MM.1S (cell line): ENCODE measurements around the gene CSF2RB.

Experiments used
- DNase-seq: peaks from one replicate; pipeline ENCODE4 v3.0.0-alpha.2; 2015
- H2AFZ ChIP-seq: fragments of 300-600 bp; sonication (generic); 2 replicates; pipeline ENCODE4 v1.6.0; 2016; ENCODE audit warnings: antibody characterized with exemption, low read length
- H3F3A ChIP-seq: fragments of 300-600 bp; sonication (generic); 2 replicates; pipeline ENCODE4 v1.6.1; 2016; ENCODE audit warnings: mild to moderate bottlenecking, antibody characterized with exemption, low read length, moderate library complexity, mixed read lengths; ENCODE audit not compliant: insufficient read depth
- H3K27ac ChIP-seq: fragments of 300-600 bp; sonication (generic); 2 replicates; pipeline ENCODE4 v1.5.1; 2016; ENCODE audit warnings: mild to moderate bottlenecking, low read length
- H3K27me3 ChIP-seq: fragments of 300-600 bp; sonication (generic); replicated peaks from 2 replicates; pipeline ENCODE4 v1.6.0; 2016; ENCODE audit warnings: low read length; ENCODE audit not compliant: insufficient read depth
- H3K36me3 ChIP-seq: fragments of 300-600 bp; sonication (generic); replicated peaks from 2 replicates; pipeline ENCODE4 v1.6.1; 2016; ENCODE audit warnings: mild to moderate bottlenecking, low read length, mixed read lengths; ENCODE audit not compliant: insufficient read depth
- H3K4me1 ChIP-seq: fragments of 300-600 bp; sonication (generic); 2 replicates; pipeline ENCODE4 v1.6.1; 2016; ENCODE audit warnings: low read length, mixed read lengths
- H3K4me2 ChIP-seq: fragments of 300-600 bp; sonication (generic); 2 replicates; pipeline ENCODE4 v1.6.0; 2016; ENCODE audit warnings: low read depth, low read length
- H3K4me3 ChIP-seq: fragments of 300-600 bp; sonication (generic); 2 replicates; pipeline ENCODE4 v1.5.1; 2016; ENCODE audit warnings: low read length, mixed read lengths
- H3K79me2 ChIP-seq: fragments of 300-600 bp; sonication (generic); 2 replicates; pipeline ENCODE4 v1.6.1; 2016; ENCODE audit warnings: mixed run types, low read length, mixed read lengths
- H3K9ac ChIP-seq: fragments of 300-600 bp; sonication (generic); 2 replicates; pipeline ENCODE4 v1.6.1; 2016; ENCODE audit warnings: low read length, mixed read lengths
- H3K9me2 ChIP-seq: fragments of 300-600 bp; sonication (generic); replicated peaks from 2 replicates; pipeline ENCODE4 v1.6.1; 2016; ENCODE audit warnings: mild to moderate bottlenecking, low read length, mixed read lengths; ENCODE audit not compliant: insufficient read depth
- H3K9me3 ChIP-seq: fragments of 300-600 bp; sonication (generic); replicated peaks from 2 replicates; pipeline ENCODE4 v1.6.1; 2016; ENCODE audit warnings: mild to moderate bottlenecking, low read length, mixed read lengths; ENCODE audit not compliant: insufficient read depth
- H4K20me1 ChIP-seq: fragments of 300-600 bp; sonication (generic); 2 replicates; pipeline ENCODE4 v1.6.1; 2016; ENCODE audit warnings: mild to moderate bottlenecking, low read length, moderate library complexity, mixed read lengths; ENCODE audit not compliant: insufficient read depth
- EZH2 ChIP-seq: fragments of 300-600 bp; sonication (generic); optimal IDR thresholded peaks from 2 replicates; pipeline ENCODE3; 2017; ENCODE audit warnings: low read depth, mild to moderate bottlenecking, antibody characterized with exemption, low read length, mixed read lengths
- EZH2phosphoT487 ChIP-seq: fragments of 300-600 bp; sonication (generic); IDR thresholded peaks from 2 replicates; pipeline ENCODE4 v1.6.1; 2018; ENCODE audit warnings: antibody characterized with exemption, low read length
- TF ChIP-seq, protein P1 (sequence below): fragments of 300-600 bp; sonication (generic); IDR thresholded peaks from 2 replicates; pipeline ENCODE4 v1.5.1; 2016; ENCODE audit warnings: antibody characterized with exemption, low read length, mixed read lengths

Gene CSF2RB

DNA sequence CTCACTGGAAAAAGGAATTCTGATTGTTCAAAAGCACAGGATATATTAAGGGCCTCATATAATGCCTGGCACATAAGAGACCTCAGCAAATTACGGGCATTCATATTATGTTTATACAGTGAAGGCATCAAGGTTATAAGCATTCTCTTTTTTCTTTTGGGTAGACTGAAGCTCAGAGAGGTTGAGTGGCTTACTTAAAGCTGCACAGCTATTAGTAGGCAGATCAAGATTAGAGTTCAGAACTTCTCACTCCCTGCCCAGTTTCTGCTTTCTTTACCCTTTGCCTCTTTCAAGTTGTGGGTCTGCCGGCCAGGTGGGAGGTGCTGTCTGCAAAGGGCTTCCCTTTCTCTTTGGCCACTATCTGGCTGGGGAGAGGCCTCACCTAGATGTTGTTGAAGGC lies 18.0 kb downstream of the CSF2RB start:
- no peak for DNase-seq
- Histone ChIP-seq H3K4me1 (peaks cover 48% of the 10 kb centered on the region), H3K27me3 (no peaks in the 10 kb centered on the region), H3F3A (peaks cover 25% of the 10 kb centered on the region), H3K9me3 (no peaks in the 10 kb centered on the region), H3K36me3 (no peaks in the 10 kb centered on the region), H3K27ac (no peak overlapping the region), H4K20me1 (no peaks in the 10 kb centered on the region), H3K4me2 (no peak overlapping the region), H3K9me2 (no peaks in the 10 kb centered on the region), H3K9ac (no peak overlapping the region), H3K79me2 (peaks cover 33% of the 10 kb centered on the region), H3K4me3 (no peak overlapping the region), H2AFZ (no peak overlapping the region)
- TF ChIP-seq, protein P1, sequence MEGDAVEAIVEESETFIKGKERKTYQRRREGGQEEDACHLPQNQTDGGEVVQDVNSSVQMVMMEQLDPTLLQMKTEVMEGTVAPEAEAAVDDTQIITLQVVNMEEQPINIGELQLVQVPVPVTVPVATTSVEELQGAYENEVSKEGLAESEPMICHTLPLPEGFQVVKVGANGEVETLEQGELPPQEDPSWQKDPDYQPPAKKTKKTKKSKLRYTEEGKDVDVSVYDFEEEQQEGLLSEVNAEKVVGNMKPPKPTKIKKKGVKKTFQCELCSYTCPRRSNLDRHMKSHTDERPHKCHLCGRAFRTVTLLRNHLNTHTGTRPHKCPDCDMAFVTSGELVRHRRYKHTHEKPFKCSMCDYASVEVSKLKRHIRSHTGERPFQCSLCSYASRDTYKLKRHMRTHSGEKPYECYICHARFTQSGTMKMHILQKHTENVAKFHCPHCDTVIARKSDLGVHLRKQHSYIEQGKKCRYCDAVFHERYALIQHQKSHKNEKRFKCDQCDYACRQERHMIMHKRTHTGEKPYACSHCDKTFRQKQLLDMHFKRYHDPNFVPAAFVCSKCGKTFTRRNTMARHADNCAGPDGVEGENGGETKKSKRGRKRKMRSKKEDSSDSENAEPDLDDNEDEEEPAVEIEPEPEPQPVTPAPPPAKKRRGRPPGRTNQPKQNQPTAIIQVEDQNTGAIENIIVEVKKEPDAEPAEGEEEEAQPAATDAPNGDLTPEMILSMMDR = no peak
- TF ChIP-seq EZH2phosphoT487 (no peak), EZH2 (no peak)

DNA sequence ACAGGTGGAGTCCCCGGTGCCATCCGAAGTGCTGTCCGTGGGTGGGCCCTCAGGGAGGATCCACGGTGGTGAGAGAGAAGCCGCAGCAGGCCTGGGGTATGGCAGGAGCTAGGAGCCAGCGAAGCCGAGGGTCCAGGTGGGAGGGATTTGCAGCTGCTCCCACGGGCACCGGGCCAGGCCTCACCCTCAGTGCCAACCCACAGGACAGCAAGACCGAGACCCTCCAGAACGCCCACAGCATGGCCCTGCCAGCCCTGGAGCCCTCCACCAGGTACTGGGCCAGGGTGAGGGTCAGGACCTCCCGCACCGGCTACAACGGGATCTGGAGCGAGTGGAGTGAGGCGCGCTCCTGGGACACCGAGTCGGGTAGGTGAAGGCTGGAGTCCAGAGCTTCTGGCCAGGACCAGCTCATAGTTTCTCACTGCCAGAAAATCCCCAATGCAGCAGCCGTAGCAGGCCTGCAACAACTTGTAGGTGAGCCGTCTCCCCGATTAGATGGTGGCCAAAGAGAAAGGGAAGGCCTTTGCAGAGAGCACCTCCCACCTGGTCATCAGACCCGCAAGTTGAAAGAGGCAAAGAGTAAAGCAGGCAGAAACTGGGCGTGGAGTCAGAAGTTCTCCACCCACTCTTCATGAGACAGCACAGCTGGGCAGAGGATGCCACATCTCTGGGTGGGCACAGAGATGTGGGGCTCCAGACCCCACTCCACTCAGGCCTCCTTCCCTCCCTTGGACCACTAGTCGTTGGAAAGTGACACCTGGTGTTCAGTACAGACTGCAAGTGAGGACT lies 20.4 kb downstream of the CSF2RB start:
- H4K20me1 ChIP-seq = no peaks in the 10 kb centered on the region
- H3K27ac ChIP-seq = no peak overlapping the region
- no peak overlapping the region for H3K4me2 ChIP-seq
- TF ChIP-seq, protein P1 = no peak
- TF ChIP-seq EZH2phosphoT487 = no peak
- TF ChIP-seq EZH2 = no peak
- H2AFZ ChIP-seq = no peak overlapping the region
- no peaks in the 10 kb centered on the region for H3K36me3 ChIP-seq
- H3K9me2 ChIP-seq = no peaks in the 10 kb centered on the region
- no peaks in the 10 kb centered on the region for H3K9me3 ChIP-seq
- H3K4me3 ChIP-seq = no peak overlapping the region
- H3F3A ChIP-seq = peaks cover 18% of the 10 kb centered on the region
- H3K79me2 ChIP-seq = peaks cover 16% of the 10 kb centered on the region
- H3K9ac ChIP-seq = no peak overlapping the region
- H3K27me3 ChIP-seq = no peaks in the 10 kb centered on the region
- peaks cover 24% of the 10 kb centered on the region for H3K4me1 ChIP-seq
- DNase-seq = no peak

DNA sequence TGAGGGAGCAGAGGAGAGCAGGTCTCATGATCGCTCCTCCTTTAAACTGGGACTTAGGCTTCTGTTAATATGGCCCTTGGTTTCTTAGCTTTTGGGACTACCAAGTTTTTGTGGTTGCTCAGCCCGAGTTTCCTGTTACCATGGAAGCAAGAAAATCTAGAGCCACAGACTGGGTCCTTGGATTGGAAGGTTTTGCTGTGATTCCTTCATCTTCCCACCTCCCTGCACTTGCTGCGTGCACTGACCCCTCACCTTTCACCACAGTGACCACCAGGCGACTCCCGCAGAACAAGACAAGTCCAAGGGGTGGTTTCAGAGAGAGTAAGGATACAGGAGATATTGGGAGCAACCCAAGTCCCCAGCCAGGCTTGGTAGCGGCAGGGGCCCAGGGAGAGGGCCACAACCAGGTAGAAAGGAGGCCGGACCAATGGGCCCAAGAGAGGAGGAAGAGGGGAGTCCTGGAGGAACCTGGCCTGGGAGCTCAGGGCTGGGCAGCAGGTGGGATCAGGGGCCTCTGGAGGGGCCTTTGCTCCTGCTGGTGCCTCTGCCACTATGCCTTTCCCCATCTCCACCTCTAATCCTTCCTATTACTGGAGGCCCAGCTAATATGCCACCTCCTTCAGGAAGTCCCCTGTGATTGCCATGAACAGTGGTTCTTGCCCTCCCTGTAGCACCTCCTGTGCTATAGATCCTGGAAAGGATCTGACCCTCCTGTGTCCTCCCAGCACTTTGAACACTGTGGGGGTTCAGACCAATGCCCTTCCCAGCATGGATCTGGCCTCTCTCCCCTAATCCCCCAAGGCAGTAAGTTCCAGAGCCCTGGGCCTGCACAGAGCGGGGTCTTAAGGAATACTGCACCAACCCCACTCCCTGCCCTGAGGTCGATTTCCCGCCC lies 21.2 kb downstream of the CSF2RB start:
- no peaks in the 10 kb centered on the region for H3K9me2 ChIP-seq
- no peak overlapping the region for H3K4me3 ChIP-seq
- H3K27ac ChIP-seq = no peak overlapping the region
- H3K4me1 ChIP-seq = peaks cover 19% of the 10 kb centered on the region
- no peaks in the 10 kb centered on the region for H3K36me3 ChIP-seq
- H3K27me3 ChIP-seq = no peaks in the 10 kb centered on the region
- H2AFZ ChIP-seq = no peak overlapping the region
- H3K79me2 ChIP-seq = peaks cover 15% of the 10 kb centered on the region
- H3K9me3 ChIP-seq = no peaks in the 10 kb centered on the region
- TF ChIP-seq EZH2phosphoT487 = no peak
- H3F3A ChIP-seq = peaks cover 14% of the 10 kb centered on the region
- no peak overlapping the region for H3K9ac ChIP-seq
- H3K4me2 ChIP-seq = no peak overlapping the region
- DNase-seq = no peak
- no peaks in the 10 kb centered on the region for H4K20me1 ChIP-seq
